ENCODE measurements around the gene DCST2. TPM values are rescaled to one million over a fixed set of nuclear protein-coding genes. Genes with fewer than 3 reads are reported as not detected.

Gene DCST2
- total RNA-seq, 4 donors from 2014 or later, result 0.33 to 4.2 (median 0.50) TPM; not detected in 1

- WGBS, 2 donors, result 0 to 1% methylated on average over 25 to 26 of the region's 38 CpGs
- peaks cover 43 to 45% of the 10 kb centered on the region in 2 donors for H3K4me1 ChIP-seq
- no peaks in the 10 kb centered on the region for H3K9me3 ChIP-seq
- H3K4me3 ChIP-seq (replicated peaks in 1 of 3), result peak overlapping the region; percentile 23 to 86 (median 41)
- peak; percentile 69 to 91 for TF ChIP-seq POLR2A (IDR thresholded peaks at IDR 0.05)
- TF ChIP-seq, protein P1, sequence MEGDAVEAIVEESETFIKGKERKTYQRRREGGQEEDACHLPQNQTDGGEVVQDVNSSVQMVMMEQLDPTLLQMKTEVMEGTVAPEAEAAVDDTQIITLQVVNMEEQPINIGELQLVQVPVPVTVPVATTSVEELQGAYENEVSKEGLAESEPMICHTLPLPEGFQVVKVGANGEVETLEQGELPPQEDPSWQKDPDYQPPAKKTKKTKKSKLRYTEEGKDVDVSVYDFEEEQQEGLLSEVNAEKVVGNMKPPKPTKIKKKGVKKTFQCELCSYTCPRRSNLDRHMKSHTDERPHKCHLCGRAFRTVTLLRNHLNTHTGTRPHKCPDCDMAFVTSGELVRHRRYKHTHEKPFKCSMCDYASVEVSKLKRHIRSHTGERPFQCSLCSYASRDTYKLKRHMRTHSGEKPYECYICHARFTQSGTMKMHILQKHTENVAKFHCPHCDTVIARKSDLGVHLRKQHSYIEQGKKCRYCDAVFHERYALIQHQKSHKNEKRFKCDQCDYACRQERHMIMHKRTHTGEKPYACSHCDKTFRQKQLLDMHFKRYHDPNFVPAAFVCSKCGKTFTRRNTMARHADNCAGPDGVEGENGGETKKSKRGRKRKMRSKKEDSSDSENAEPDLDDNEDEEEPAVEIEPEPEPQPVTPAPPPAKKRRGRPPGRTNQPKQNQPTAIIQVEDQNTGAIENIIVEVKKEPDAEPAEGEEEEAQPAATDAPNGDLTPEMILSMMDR (IDR thresholded peaks at IDR 0.05), result peak in 5 of 6 experiments; percentile 19 to 44 (median 38)
- intact Hi-C loops (cut with DNase I), result no loop called here
- no peaks in the 10 kb centered on the region for H3K27me3 ChIP-seq
- DNase-seq, result peak; percentile 100
- H3K36me3 ChIP-seq, result no peaks in the 10 kb centered on the region
- H3K27ac ChIP-seq, result peak overlapping the region; percentile 86 to 99 (median 95)
Measured at GRCh38 chr1:155001675-155002463, 31.7 kb downstream of the DCST2 start.

DNA sequence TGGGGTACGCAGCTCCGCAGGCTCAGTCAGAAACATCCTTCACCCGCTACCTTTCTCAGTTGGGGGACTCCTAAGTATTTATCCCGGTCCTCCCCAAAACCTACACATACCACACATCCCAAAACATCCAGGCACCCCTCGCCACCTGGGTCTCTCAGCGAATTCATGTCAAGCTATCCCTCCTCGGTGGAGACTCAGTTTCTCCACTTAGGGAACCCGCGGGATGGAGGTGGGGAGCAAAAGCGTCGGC lies 32.2 kb downstream of the DCST2 start:
- Histone ChIP-seq H3K9me3 (no peaks in the 10 kb centered on the region), H3K4me3 (replicated peaks in 1 of 3) (peak overlapping the region; percentile 23 to 86 (median 41)), H3K36me3 (no peaks in the 10 kb centered on the region), H3K4me1 (peaks cover 38 to 40% of the 10 kb centered on the region in 2 donors), H3K27ac (peak overlapping the region; percentile 86 to 99 (median 95)), H3K27me3 (no peaks in the 10 kb centered on the region)
- DNase-seq, result no peak
- 0 to 1% methylated on average over 6 to 11 of the region's 11 CpGs for WGBS, 2 donors
- intact Hi-C loops (cut with DNase I), result no loop called here
- no peak for TF ChIP-seq POLR2A (IDR thresholded peaks at IDR 0.05)

DNA sequence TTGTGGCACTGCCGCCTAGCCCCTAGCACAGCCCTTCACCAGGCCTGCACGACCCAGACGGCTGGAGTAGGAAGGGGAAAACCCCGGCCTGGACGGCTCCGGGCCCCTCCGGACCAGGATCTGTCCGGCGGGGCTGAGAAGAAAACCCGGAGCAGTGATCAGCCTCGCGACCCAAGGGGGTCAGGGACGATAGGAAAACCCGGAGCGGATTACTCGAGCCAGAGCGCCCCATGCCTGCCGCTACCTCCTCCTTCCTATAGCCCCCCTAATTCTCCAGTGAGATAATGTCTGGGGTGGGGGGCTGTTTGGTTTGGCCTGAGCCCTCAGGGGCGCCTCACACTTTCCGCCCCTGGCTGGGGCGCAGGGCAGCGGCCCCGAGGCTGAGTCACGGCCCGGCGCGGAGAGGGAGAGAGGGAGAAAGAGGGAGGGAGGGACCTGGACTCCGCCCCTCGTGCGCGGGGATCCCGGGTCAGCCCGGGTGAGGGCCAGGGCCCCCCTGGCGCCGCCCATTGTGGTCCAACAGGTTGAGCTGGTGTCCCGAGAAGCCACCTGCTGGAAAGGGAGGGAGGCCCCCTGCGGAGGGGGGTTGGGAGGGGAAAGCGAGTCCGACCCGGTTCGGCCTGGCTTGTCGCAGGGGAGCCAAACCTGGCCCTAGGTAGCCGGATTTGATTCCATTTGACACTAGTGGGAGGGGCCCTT lies 32.7 kb downstream of the DCST2 start:
- H3K9me3 ChIP-seq, result no peaks in the 10 kb centered on the region
- H3K27me3 ChIP-seq, result no peaks in the 10 kb centered on the region
- DNase-seq, result peak; percentile 99
- 0 to 1% methylated on average over 3 to 28 of the region's 43 CpGs for WGBS, 2 donors
- H3K4me3 ChIP-seq (replicated peaks in 1 of 3), result peak overlapping the region in 2 of 3 donors; percentile 46 to 86
- no peaks in the 10 kb centered on the region for H3K36me3 ChIP-seq
- H3K4me1 ChIP-seq, result peaks cover 33 to 35% of the 10 kb centered on the region in 2 donors
- peak overlapping the region; percentile 86 to 99 (median 95) for H3K27ac ChIP-seq
- TF ChIP-seq POLR2A (IDR thresholded peaks at IDR 0.05), result peak; percentile 45 to 84
- TF ChIP-seq, protein P1 (IDR thresholded peaks at IDR 0.05), result peak in 1 of 6 experiments; percentile 23
- intact Hi-C loops (cut with DNase I), result no loop called here

DNA sequence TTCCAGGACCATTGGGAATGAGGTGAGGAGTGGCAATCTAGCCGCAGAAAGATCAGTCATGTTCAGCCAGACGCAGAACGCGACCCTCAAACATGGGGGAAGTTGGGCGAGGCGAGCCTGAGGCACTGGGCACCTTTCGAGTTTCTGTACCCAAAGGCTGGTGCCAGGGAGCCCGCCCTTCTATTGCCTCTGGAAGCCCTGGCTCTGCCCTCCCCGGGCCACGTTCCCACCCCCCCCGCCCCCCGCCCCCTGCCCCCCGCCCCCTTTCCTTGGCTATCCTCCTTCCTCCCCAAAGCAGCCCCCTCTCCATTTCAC lies 33.2 kb downstream of the DCST2 start:
- Histone ChIP-seq H3K36me3 (no peaks in the 10 kb centered on the region), H3K4me3 (replicated peaks in 1 of 3) (peak overlapping the region in 1 of 3 donors; percentile 86), H3K27me3 (no peaks in the 10 kb centered on the region), H3K27ac (peak overlapping the region; percentile 86 to 99 (median 95)), H3K4me1 (peaks cover 28 to 31% of the 10 kb centered on the region in 2 donors), H3K9me3 (no peaks in the 10 kb centered on the region)
- 1 to 2% methylated on average over 11 to 12 of the region's 13 CpGs for WGBS, 2 donors
- TF ChIP-seq POLR2A (IDR thresholded peaks at IDR 0.05), result no peak
- TF ChIP-seq, protein P1 (IDR thresholded peaks at IDR 0.05), result no peak
- intact Hi-C loops (cut with DNase I), result no loop called here
- no peak for DNase-seq

- intact Hi-C loops (cut with DNase I), result loop anchor here (5.0 kb wide), 1 partner anchor 37 kb away; the partner anchor contains the start of gene PYGO2
- H3K27me3 ChIP-seq, result no peaks in the 10 kb centered on the region
- H3K9me3 ChIP-seq, result no peaks in the 10 kb centered on the region
- H3K36me3 ChIP-seq, result no peaks in the 10 kb centered on the region
- peak overlapping the region in 1 of 3 donors; percentile 86 for H3K4me3 ChIP-seq (replicated peaks in 1 of 3)
- peak; percentile 63 to 67 for DNase-seq
- no peak for TF ChIP-seq POLR2A (IDR thresholded peaks at IDR 0.05)
- TF ChIP-seq, protein P1 (IDR thresholded peaks at IDR 0.05), result no peak
- WGBS, 2 donors, result 5 to 6% methylated on average over 30 to 50 of the region's 50 CpGs
- H3K4me1 ChIP-seq, result peaks cover 22 to 26% of the 10 kb centered on the region in 2 donors
- peak overlapping the region; percentile 86 to 99 (median 95) for H3K27ac ChIP-seq
Measured at GRCh38 chr1:154999571-155000410, 33.8 kb downstream of the DCST2 start.
